HG03066 (cell line): ENCODE measurements around the gene COL4A5.

Experiments used
- ATAC-seq: cut with Tn5 transposase; IDR thresholded peaks from one replicate; pipeline ENCODE4 v1.9.1; 2021; ENCODE audit warnings: low read depth; ENCODE audit not compliant: unreplicated experiment

The COL4A5 gene

DNA sequence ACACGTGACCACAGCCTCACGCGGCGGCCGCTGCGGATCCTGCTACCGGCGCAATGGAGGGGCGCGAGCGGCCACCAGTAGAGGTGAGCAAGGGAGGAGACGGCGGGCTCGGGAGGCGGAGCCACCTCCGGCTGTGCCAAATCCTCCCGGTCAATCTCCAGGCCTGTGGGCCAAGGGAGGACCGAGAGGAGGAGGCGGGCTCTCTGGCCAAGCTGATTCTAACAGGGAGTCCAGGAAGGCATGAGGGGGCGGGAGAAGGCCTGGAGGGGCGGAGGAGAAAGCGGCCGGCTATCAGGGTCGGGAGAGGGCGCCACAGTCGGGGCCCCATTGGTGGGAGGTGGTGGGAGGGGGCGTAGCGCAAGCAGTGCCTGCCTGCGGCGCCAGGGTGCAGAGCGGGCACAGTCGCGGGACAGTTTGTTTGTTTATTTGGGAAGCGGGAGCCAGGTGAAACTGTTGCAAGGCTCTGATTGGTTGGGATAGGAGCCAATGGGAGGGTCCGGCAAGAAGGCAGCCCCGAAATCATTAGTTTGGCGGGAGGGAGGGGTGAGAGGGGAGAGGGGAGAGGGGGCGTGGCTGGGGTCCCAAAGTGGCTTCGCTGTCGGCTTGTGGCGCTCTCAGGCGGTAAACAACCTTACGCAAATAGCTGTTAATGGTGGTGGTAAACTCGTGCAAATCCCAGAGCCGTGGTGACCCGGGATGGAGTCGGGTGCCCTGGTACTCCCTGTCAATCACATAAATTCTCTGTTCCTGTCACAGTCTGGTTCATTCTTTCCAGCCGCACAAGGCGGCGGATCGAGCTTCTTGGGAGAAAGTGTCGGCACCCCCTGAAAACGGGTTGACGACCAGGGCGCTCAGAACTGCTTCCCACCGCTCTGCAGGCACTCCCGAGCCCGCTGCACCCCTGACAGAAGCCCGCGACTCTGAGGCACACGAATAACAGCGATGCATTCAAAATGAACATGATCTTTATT lies 297.2 kb downstream of the COL4A5 start, which contains the start of gene IRS4:
IRS4 (minus strand) TSS at position 55 of the 971 bp plus-strand sequence.
- no peak for ATAC-seq

DNA sequence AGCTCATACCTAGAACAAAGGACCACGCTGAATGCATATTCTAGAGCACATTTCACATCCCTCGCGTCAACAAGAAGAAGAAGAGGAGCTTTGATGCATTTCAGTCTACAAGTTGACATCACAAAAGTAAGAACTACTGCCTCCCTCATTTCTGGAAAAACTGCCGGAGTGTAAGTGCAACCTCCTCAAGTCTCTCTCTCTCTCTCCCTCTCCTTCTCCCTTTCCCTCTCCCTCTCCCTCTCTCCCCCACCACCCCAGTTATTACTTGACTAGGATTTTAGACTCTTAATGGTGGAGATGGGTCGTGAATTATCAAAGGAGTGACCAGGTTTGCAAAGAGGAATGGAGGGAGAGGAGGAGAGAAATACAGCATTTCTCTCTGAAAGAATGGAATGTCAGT lies 298.1 kb downstream of the COL4A5 start:
- no peak for ATAC-seq

DNA sequence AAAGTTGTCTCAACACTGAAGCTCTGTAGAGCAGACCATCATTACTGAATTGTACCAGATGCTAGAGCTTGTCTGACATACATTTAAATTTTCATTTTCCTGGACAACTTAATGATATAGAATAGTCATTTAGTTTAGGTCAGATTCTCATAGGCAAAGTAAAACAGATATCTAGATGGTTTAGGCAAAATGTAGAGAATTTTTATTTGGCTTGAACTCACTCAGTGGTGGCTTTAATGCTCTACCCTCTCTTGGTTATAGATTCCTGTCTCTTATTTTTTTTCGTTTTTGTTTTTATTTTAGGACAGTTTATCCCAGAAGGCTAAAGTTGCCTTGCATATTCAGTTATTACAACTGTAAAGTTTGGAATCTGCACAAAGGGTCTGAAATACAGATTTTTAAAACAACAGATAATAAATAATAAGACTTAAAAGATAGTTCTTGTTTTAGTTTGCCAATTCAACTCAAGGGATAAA lies 300.7 kb downstream of the COL4A5 start:
- ATAC-seq: no peak
